H1 (cell line): Measurements from ENCODE around the gene CHD8. TPM values are rescaled to one million over a fixed set of nuclear protein-coding genes. Genes with fewer than 3 reads are reported as not detected.

Source experiments
- ASH2L ChIP-seq: fragments of 200-600, 300-600 bp; sonication (generic); IDR thresholded peaks from one replicate; pipeline ENCODE4 v1.7.1; 2017; ENCODE audit warnings: low read length
- CBX5 ChIP-seq: fragments of 300-800, 300-1000 bp; sonication (generic); IDR thresholded peaks from 2 replicates; pipeline ENCODE4 v1.7.1; 2016; ENCODE audit warnings: antibody characterized with exemption, low read length, low read depth
- CEBPB ChIP-seq: IDR thresholded peaks from 2 replicates; pipeline ENCODE4 v1.6.1; 2012; ENCODE audit warnings: low read depth, low read length
- CREB1 ChIP-seq: IDR thresholded peaks from 2 replicates; pipeline ENCODE4 v1.6.1; 2012; ENCODE audit warnings: inconsistent platforms
- EGR1 ChIP-seq: IDR thresholded peaks from 2 replicates; pipeline ENCODE4 v1.6.1; 2011; ENCODE audit warnings: low read depth, low read length, borderline replicate concordance
- FOSL1 ChIP-seq: IDR thresholded peaks from 2 replicates; pipeline ENCODE4 v1.6.1; 2011; ENCODE audit warnings: mild to moderate bottlenecking, low read depth, low read length, moderate library complexity; ENCODE audit not compliant: insufficient read depth
- JUN ChIP-seq: IDR thresholded peaks from 2 replicates; pipeline ENCODE4 v1.6.1; 2011; ENCODE audit warnings: low read depth, mild to moderate bottlenecking, improper control_type of control experiment, low read length
- KDM1A ChIP-seq: fragments of 200-600, 300-600 bp; sonication (generic); IDR thresholded peaks from 2 replicates; pipeline ENCODE4 v1.7.1; 2016; ENCODE audit warnings: mild to moderate bottlenecking, low read length, borderline replicate concordance
- MAFK ChIP-seq: IDR thresholded peaks from 2 replicates; pipeline ENCODE4 v1.6.1; 2012; ENCODE audit warnings: low read depth, mild to moderate bottlenecking, improper control_type of control experiment, low read length
- MAX ChIP-seq: IDR thresholded peaks from 2 replicates; pipeline ENCODE4 v1.6.1; 2012; ENCODE audit warnings: inconsistent platforms
- NRF1 ChIP-seq: IDR thresholded peaks from 2 replicates; pipeline ENCODE4 v1.6.1; 2011; ENCODE audit warnings: mild to moderate bottlenecking, low read depth, low read length, improper control_type of control experiment
- PHF8 ChIP-seq: fragments of 200-600 bp; sonication (generic); conservative IDR thresholded peaks from 2 replicates; pipeline ENCODE4 v1.7.1; 2012; ENCODE audit warnings: low read depth, mild to moderate bottlenecking, inconsistent platforms, low read length, moderate library complexity
- POU5F1 ChIP-seq: IDR thresholded peaks from 2 replicates; pipeline ENCODE4 v1.6.1; 2011; ENCODE audit warnings: low read depth, mild to moderate bottlenecking, low read length, moderate library complexity
- RAD21 ChIP-seq, 2 experiments: IDR thresholded peaks in 1 of 2; conservative IDR thresholded peaks in 1 of 2; 2 replicates each; pipeline ENCODE4 v1.6.1; 2011; ENCODE audit warnings: low read depth in 2 of 2, low read length in 2 of 2, improper control_type of control experiment in 1 of 2, inconsistent platforms in 1 of 2, mild to moderate bottlenecking in 1 of 2, moderate library complexity in 1 of 2
- RFX5 ChIP-seq: IDR thresholded peaks from 2 replicates; pipeline ENCODE4 v1.6.1; 2011; ENCODE audit warnings: low read depth, low read length, improper control_type of control experiment, borderline replicate concordance
- RNF2 ChIP-seq: fragments of 200-900, 300-1000 bp; sonication (generic); IDR thresholded peaks from 2 replicates; pipeline ENCODE4 v1.7.1; 2016; ENCODE audit warnings: borderline replicate concordance, low read depth, mild to moderate bottlenecking, antibody characterized with exemption, low read length; ENCODE audit not compliant: poor library complexity, severe bottlenecking; ENCODE audit errors: missing control alignments
- SIRT6 ChIP-seq: IDR thresholded peaks from one replicate; pipeline ENCODE4 v1.7.1; 2012; ENCODE audit warnings: low read length, inconsistent platforms
- SP1 ChIP-seq: IDR thresholded peaks from 2 replicates; pipeline ENCODE4 v1.6.1; 2011; ENCODE audit warnings: low read depth, low read length
- SUZ12 ChIP-seq: fragments of 200-600 bp; sonication (generic); IDR thresholded peaks from 2 replicates; pipeline ENCODE4 v1.6.1; 2012; ENCODE audit warnings: mild to moderate bottlenecking, inconsistent platforms, low read length, moderate library complexity, mixed read lengths
- TAF1 ChIP-seq: IDR thresholded peaks from 2 replicates; pipeline ENCODE4 v1.6.1; 2011; ENCODE audit warnings: mild to moderate bottlenecking, low read depth, low read length
- USF2 ChIP-seq: IDR thresholded peaks from 2 replicates; pipeline ENCODE4 v1.6.1; 2011; ENCODE audit warnings: low read length, improper control_type of control experiment
- ZNF274 ChIP-seq: IDR thresholded peaks from 2 replicates; pipeline ENCODE4 v1.7.0; 2012; ENCODE audit warnings: low read length, borderline replicate concordance; ENCODE audit errors: extremely low read depth
- polyA plus RNA-seq, 7 experiments: library from polyadenylated mRNA; depleted of rRNA in 3 of 7; stranded (reverse) in 5 of 7; unstranded in 2 of 7; fragments of >200 nt in 5 of 7; fragments of 200-250 nt in 2 of 7; gene quantifications; 1 replicate in 5 of 7; 2 replicates in 1 of 7; 4 replicates in 1 of 7; pipeline versions ENCODE4 v1.2.1 to v1.2.3, GENCODE V29; 2011 to 2013; ENCODE audit warnings: missing spikeins in 2 of 7, mixed read lengths in 2 of 7
- total RNA-seq: library from RNA; stranded (reverse); fragmentation: NEBNext Ultra II Directional; extraction: Animal tissue kit (Norgen Biotek cat#: 25700); gene quantifications from 2 replicates; pipeline ENCODE4 v1.2.1, GENCODE V29; 2021
- TF ChIP-seq, protein P1 (sequence below): IDR thresholded peaks from 2 replicates; pipeline ENCODE4 v1.6.1; 2011; ENCODE audit warnings: low read depth, mild to moderate bottlenecking, low read length; ENCODE audit not compliant: insufficient read depth

The CHD8 gene
- total and polyA plus RNA-seq, 2 of the 8 experiments (the other 6 are each of a cell fraction or from before 2014, with no cell fraction given), result 88.3 to 140 TPM

GRCh38 chr14:21476925-21477681, 21.2 kb upstream of the CHD8 start, which contains the start of the genes RAB2B and TOX4 (continued):
- TF ChIP-seq PHF8, result peak; percentile 50
- no peak for TF ChIP-seq SUZ12
- TF ChIP-seq POU5F1, result no peak
- TF ChIP-seq RNF2, result no peak
- TF ChIP-seq, protein P1, sequence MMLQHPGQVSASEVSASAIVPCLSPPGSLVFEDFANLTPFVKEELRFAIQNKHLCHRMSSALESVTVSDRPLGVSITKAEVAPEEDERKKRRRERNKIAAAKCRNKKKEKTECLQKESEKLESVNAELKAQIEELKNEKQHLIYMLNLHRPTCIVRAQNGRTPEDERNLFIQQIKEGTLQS, result 0 out of 2 replicates have a peak, but pooled peaks have one; percentile 34
- TF ChIP-seq ZNF274, result no peak
- TF ChIP-seq TAF1, result peak; percentile 82
- no peak for TF ChIP-seq NRF1
- TF ChIP-seq SIRT6, result no peak
- TF ChIP-seq ASH2L, result peak; percentile 39
- TF ChIP-seq MAFK, result no peak
- TF ChIP-seq CREB1, result peak; percentile 92
- no peak for TF ChIP-seq KDM1A
- peak; percentile 40; the same call in 1 of the 2 replicates for TF ChIP-seq MAX
- no peak for TF ChIP-seq CBX5
- no peak for TF ChIP-seq USF2
- no peak for TF ChIP-seq CEBPB
- TF ChIP-seq JUN, result no peak
- peak; percentile 81 for TF ChIP-seq SP1
- TF ChIP-seq RFX5, result no peak
- peak; percentile 41 to 53; a peak in 3 of 4 replicates for TF ChIP-seq RAD21 (IDR thresholded peaks at IDR 0.05 in 1 of 2, conservative IDR thresholded peaks at IDR 0.05 in 1 of 2; ENCODE audit: low read depth in 2 of 2, low read length in 2 of 2)
- peak; percentile 86; the same call in 1 of the 2 replicates for TF ChIP-seq EGR1
- no peak for TF ChIP-seq FOSL1
